Loucy (cell line): ENCODE data around the gene GFRA3.

Source experiments
- CTCF ChIP-seq: fragments of 200-600 bp; sonication (generic); conservative IDR thresholded peaks from 2 replicates; pipeline ENCODE4 v1.5.1; 2014; ENCODE audit warnings: mild to moderate bottlenecking, antibody characterized with exemption, low read length
- EZH2phosphoT487 ChIP-seq: fragments of 200-600 bp; IDR thresholded peaks from 2 replicates; pipeline ENCODE4 v1.6.1; 2018; ENCODE audit warnings: antibody characterized with exemption, mild to moderate bottlenecking, moderate library complexity, borderline replicate concordance

GRCh38 chr5:138230261-138230660, 44.2 kb downstream of the GFRA3 start:
- TF ChIP-seq CTCF (no peak), EZH2phosphoT487 (no peak)
